ENCODE data around the gene C6orf15.

DNA sequence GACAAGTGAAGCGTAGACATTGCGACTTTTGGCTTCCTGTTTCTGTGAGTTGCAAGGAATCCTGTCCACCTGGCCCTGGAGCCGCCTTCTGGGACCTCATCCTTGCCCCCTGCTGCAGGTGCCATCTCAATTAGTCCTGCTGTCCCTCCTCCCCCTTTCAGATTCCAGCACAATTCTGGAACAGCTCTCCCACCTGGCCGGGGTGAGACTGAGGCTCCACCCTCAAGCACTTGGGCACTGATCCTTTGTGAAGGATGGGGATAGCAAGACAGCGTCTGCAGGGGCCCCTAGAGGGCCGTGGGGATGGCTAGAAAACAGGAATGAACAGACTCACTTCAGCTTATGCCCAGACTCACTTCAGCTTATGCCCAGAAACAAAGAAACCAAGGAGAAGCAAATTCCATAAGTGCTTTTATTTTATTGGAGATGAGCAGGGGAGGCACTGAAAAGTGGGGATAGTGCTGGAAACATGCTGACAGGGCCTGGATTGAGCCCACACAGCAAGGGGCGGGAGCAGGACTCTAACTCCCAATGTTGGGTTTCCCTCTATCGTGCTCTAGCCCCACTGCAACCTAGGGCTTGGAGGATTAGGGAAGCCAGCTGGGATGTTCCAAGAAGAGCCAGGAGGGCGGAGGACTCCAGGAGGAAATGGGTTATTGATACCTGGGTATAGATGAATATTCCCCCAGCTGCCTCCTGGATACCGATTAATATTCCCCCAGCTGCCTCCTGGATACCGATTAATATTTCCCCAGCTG is 1.4 kb downstream of the C6orf15 start:
- no peak for TF ChIP-seq POLR2A (IDR thresholded peaks at IDR 0.05; ENCODE audit: low read depth, low read length)
- TF ChIP-seq POLR2AphosphoS5 (IDR thresholded peaks at IDR 0.05; ENCODE audit: low read depth, low read length) = no peak

Measured in GM12892 (cell line).